ENCODE measurements around the gene GLB1L2.

- TF ChIP-seq RCOR1 (IDR thresholded peaks at IDR 0.05; ENCODE audit: insufficient replicate concordance, low read length), result no peak
- TF ChIP-seq USF2 (IDR thresholded peaks at IDR 0.05; ENCODE audit: low read depth, low read length), result no peak
- no peak for TF ChIP-seq CTCF (conservative IDR thresholded peaks at IDR 0.05; ENCODE audit: low read depth, low read length)
- no peak for TF ChIP-seq ELK1 (IDR thresholded peaks at IDR 0.05; ENCODE audit: borderline replicate concordance, low read depth, low read length)
- no peak for TF ChIP-seq POLR2A (IDR thresholded peaks at IDR 0.05; ENCODE audit: low read depth, low read length)
- no peak for TF ChIP-seq BHLHE40 (IDR thresholded peaks at IDR 0.05; ENCODE audit: low read depth, low read length)
- TF ChIP-seq NFE2L2 (IDR thresholded peaks at IDR 0.05; ENCODE audit: low read depth, low read length), result no peak
- TF ChIP-seq MAFK (IDR thresholded peaks at IDR 0.05; ENCODE audit: low read depth, low read length), result no peak
- no peak for TF ChIP-seq CEBPB (IDR thresholded peaks at IDR 0.05; ENCODE audit: low read depth, low read length)
Observed at GRCh38 chr11:134423106-134423505, 91.3 kb downstream of the GLB1L2 start.
